GM19023 (cell line): ENCODE data around the gene ACTR3.
"Not testable (repeated sequence)": the region's sequence is repeated elsewhere in the genome, so short reads cannot be mapped to it uniquely, and the experiment has no call there.

ENCODE experiments used
- ATAC-seq: cut with Tn5 transposase; IDR thresholded peaks from one replicate; pipeline ENCODE4 v1.9.1; 2021; ENCODE audit warnings: mild to moderate bottlenecking, moderate library complexity; ENCODE audit not compliant: unreplicated experiment

Gene ACTR3

GRCh38 chr2:113901943-113902342, 12.1 kb downstream of the ACTR3 start:
- ATAC-seq, result no peak

DNA sequence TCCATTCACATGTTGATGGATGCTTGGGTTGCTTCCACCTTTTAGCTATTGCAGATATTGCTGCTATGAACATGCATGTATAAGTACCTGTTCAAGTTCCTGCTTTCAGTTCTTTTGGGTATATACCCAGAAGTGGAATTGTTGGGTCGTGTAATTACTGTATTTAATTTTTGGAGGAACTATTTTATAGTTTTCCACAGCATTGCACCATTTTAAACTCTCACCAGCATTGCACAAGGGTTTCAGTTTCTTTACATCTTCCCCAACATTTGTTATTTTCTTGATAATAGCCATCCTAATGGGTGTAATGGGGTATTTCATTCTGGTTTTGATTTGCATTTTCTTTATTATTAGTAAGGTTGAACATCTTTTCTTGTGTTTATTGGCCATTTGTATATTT, 16.0 kb downstream of the ACTR3 start:
- no peak for ATAC-seq

DNA sequence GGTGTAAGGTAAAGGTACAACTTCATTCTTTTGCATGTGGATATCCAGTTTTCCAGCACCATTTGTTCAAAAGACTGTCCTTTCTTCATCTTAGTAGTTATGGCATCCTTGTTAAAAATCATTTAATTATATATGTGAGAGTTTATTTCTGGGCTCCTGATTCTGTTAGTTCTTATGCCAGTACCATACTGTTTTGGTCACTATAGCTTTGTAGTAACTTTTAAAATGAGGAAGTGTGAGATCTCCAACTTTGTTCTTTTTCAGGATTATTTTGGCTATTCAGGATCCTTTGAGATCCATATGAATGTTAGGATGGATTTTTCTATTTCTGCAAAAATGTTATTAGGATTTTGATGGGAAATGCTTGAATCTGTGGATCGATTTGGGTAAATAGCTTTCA, 16.8 kb downstream of the ACTR3 start:
- no peak for ATAC-seq

DNA sequence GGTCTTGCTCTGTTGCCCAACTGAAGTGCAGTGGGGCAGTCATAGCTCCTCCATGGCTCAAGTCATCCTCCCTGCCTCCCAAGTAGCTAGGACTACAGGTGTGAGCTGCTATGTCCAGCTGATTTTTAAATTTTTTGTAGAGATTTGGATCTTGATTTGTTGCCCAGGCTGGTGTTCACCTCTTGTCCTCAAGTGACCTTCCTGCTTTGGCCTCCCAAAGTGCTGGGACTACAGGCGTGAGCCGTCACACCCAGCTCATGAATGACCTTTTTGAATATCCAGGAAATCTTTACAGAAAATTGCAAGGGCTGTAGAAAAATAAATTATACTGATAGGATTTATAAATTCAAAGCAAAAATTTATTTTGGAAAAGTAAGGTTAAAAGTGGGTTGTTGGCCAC, 17.4 kb downstream of the ACTR3 start:
- ATAC-seq, result no peak

DNA sequence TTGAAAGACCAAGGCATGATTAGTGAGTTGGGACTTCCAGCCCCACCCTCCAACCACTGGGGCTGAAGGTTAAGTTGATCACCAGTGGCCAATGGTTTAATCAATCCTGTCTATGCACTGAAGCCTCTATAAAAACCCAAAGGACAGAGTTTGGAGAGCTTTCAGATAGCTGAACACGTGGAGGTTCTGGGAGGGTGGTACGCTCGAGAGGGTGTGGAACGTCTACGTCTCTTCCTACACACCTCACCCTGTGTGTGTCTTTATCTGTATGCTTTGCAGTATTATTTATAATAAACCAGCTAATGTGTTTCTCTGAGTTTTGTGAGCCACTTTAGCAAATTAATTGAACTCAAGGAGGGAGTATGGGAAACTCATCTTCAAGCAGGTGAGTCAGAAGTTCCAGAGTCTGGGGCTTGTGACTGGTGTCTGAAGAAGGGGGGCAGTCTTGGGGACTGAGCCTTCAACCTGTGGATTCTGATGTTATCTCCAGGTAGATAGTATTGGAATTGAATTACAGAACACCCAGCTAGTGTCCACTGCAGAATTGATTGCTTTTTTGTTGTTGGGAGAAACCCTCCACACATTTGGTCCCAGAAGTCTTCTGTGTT, 20.3 kb downstream of the ACTR3 start:
- no peak for ATAC-seq

DNA sequence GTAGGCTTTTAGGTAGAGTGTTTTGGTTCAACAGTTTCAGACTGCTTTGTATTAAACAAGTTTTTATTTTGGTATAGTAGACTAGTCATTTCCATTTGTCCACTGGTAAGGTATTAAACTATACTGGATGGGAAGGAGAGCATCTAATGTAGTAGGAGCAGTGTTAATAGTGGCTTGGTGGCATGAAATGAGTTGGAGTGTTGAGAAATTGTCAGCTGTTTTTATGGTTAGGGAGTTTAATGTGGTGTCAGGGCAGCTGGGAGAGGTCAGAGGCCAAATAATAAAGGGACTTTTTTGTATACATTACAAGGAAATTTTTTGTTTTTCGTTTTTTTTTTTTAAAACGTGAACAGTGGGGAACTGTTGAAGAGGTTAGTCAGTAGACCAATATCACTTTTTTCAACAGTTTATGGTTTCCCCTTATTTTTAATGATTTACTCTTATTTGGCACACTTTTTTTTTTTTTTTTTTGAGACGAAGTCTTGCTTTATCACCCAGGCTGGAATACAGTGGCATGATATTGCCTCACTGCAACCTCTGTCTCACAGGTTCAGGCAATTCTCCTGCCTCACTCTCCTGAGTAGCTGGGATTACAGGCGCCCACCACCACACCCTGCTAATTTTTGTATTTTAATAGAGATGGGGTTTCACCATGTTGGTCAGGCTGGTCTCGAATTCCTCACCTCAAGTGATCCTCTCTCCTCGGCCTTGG, 21.2 kb downstream of the ACTR3 start:
- ATAC-seq, result no peak

- no peak for ATAC-seq
Observed at GRCh38 chr2:113915082-113915819, 25.4 kb downstream of the ACTR3 start.

DNA sequence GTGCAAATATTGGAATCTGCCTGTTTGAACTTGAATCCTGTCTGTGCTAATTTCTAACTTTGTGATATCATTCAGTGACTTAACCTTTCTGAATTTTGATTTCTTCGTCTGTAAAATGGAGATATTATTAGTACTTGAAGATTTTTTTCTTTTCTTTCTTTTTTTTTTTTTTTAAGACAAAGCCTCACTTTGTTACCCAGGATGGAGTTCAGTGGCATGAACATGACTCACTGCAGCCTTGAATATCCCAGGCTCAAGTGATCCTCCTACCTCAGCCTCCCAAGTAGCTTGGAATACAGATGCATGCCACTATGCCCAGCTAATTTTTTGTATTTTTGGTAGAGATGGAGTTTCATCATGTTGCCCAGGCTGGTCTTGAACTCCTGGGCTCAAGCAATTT, 28.3 kb downstream of the ACTR3 start:
- no peak for ATAC-seq

DNA sequence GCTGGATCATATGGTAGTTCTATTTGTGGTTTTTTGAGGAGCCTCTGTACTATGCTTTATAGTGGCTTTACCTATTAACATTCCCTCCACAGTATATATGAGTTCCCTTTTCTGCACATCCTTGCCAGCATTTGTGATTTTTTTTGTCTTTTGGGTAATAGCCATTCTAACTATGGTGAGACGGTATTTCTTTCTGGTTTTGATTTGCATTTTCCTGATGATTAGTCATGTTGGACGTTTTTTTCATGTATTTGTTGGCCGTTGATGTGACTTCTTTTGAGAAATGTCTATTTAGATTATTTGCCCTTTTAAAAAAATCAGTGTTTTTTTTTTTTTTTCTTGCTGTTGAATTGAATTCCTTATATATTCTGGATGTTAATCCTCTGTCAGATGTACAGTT, 31.1 kb downstream of the ACTR3 start:
- no peak for ATAC-seq

DNA sequence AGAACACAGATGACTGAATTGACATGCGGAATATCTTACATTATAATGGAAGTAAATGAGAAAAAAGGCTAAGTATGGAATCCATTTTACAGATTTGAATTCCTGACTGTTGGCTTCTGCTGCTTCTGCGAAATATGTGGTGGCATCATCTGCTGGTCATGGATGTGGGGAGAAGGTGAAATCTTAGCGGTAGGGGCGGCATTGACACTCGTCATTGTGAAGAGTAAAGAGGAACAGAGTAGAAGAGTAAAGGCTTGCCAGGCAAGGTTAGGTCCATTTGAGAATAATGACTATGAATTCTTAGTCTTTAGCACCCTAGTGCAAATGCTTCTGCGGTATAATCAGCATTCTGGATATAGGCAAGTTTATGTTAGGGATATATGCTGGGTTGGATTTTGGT, 32.4 kb downstream of the ACTR3 start:
- ATAC-seq, result no peak

GRCh38 chr2:113922784-113923183, 32.9 kb downstream of the ACTR3 start:
- no peak for ATAC-seq

- ATAC-seq, result no peak
Observed at GRCh38 chr2:113925884-113926283, 36.0 kb downstream of the ACTR3 start.

DNA sequence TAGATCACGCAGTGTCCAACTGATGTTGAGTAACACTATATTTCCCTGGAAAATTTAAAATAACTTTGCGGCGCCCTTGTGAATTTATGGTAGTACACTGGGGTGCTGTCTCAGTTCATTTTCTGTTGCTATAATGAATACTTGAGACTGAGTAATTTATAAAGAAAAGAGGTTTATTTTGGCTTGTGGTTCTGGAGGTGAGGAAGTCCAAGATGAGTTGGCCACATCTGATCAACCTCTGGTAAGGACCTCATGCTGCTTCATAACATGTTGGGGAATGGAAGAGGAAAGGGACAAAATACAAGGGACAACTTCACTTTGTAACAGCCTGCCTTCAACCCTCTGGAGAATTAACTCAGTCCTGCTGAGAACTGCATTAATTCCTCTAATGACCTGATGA, 36.4 kb downstream of the ACTR3 start:
- ATAC-seq, result no peak

DNA sequence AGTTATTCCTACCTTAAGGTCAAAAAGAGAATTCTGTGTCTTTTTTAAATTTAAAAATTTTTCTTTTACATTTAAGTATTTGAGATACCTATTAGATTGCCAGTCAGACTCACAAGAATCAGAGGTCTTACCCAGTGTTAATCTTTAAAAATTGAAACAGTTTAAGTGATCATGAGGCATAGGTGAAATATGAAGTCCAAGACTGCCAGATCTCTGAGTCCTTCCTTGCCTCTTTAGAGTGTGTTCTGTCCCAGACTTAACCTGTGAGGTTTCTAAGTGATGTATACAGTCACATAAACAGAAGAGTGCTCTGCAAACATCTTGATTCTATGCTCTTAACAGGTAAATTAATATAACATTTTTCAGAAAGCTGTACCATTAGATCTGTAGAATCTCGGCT, 40.6 kb downstream of the ACTR3 start:
- ATAC-seq, result no peak

DNA sequence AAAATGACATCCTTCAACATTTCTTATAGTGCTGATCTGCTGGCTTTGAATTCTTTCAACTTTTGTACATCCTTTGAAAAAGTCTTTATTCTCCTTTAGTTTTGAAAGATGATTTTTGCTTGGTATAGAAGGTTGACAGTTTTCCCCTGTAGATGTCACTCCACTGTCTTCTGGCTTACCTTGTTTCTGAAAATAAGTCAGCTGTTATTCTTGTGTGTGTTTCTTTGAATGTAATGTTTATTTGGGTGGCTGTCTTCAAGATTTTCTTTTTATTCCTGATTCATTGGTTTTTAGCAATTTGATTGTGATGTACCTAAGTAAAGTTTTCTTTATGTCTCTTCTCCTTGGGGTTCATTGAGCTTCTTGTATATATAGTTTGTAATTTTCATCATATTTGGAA, 47.6 kb downstream of the ACTR3 start:
- ATAC-seq, result no peak

GRCh38 chr2:113940891-113941290, 51.0 kb downstream of the ACTR3 start:
- ATAC-seq, result no peak

- ATAC-seq, result not testable (repeated sequence)
Observed at GRCh38 chr2:113945784-113946183, 55.9 kb downstream of the ACTR3 start.

DNA sequence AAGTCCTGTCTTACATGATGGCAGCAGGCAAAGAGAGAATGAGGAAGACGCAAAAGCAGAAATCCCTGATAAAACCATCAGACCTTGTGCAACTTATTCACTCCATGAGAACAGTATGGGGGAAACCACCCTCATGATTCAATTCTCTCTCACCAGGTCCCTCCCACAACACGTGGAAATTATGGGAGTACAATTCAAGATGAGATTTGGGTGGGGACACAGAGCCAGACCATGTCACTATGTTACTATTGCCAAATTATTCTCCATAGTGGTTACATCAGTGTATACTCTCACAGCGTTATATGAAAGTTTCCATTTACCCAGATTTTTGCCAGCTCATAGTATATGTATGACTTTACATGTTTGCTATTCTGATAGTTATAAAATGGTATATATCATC, 61.0 kb downstream of the ACTR3 start:
- not testable (repeated sequence) for ATAC-seq

DNA sequence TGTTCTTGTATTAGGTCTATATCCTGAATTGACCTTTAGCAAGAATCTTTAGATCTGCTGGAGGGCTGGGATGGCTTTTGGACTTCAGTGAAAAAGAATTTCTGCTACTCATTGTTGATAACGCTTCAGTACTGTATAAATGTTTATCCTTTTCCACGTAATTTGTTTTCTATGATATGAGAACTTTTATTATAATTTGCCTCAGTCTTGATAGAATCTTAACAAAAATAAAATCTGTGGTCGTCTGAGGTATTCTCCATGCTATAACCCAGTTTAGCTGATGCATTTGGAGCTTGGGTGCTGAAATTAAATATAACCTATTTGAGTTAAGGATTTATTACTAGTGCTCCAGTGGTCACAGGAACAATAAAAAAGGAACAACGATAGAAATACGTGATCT, 71.1 kb downstream of the ACTR3 start:
- no peak for ATAC-seq

- no peak for ATAC-seq
Observed at GRCh38 chr2:113962692-113963480, 73.0 kb downstream of the ACTR3 start.

GRCh38 chr2:113963965-113964364, 74.1 kb downstream of the ACTR3 start:
- no peak for ATAC-seq
